Measurements from ENCODE around the gene DNAH3. TPM values are rescaled to one million over a fixed set of nuclear protein-coding genes. Genes with fewer than 3 reads are reported as not detected.

Gene DNAH3
- total and polyA plus RNA-seq, 2 of the 8 experiments (the other 6 are each of a cell fraction or from before 2014, with no cell fraction given), result 0.57 to 0.71 TPM

DNA sequence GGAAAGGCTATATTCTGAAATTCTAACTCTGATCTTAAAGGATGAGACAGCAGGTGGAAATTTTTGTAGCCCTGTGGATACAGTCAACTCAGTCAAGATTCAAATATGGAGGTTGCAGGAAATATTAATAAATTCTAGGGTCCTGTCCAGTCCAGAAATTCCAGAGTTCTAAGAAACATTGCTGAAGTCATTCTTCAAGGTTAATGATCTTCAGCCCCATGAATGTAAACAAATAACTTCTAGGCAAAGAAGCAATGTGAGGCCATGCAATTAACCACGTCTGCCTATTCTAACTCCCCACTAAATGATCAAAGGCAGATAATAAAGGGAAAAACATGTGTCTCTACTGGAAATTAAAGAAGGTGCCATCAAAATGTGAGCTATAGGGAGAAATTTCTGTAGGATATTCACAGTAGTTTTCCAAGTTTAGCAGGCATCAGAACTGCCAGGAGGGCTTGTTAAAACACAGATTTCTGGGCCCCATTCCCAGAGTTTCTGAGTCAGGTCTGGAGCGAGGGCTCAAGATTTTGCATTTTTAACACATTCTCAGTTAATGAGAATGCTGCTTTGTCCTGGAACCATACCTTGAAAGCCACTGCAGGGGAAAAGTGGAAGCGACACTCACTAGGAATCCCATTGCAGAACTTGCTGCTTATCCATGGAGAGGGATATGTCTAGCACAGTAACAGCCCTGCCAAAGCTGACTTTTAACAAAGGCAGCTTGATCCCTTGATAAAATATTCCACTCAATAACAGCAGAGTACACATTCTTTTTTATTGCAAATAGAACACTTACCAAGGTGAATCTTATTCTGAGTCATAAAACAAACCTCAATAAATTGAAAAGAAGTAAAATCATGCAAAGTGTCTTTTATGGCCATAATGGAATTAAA, 61.8 kb downstream of the DNAH3 start:
- no peaks in the 10 kb centered on the region for H3K23me2 ChIP-seq (ENCODE audit: low read depth, low read length)
- H2AFZ ChIP-seq (ENCODE audit: low read length), result no peak overlapping the region
- H3K4me1 ChIP-seq (replicated peaks in 1 of 4; ENCODE audit: control insufficient read depth in 3 of 4, insufficient read depth in 4 of 4, low read length in 3 of 4), result no peaks in the 10 kb centered on the region
- WGBS, 2 experiments (ENCODE audit: extremely low coverage in 1 of 2, insufficient coverage in 1 of 2, insufficient read length in 1 of 2, insufficient replicate concordance in 2 of 2, low coverage in 1 of 2, low lambda C conversion rate in 2 of 2, missing lambda C conversion rate in 1 of 2), result 83% methylated on average over 3 of the region's 3 CpGs; no CpG with 5 or more reads in 1 of the 2 experiments
- no peak overlapping the region for H2BK15ac ChIP-seq (ENCODE audit: low read length)
- H3K18ac ChIP-seq (ENCODE audit: extremely low read depth, low read length), result no peak overlapping the region
- H2BK20ac ChIP-seq (ENCODE audit: low read length), result no peak overlapping the region
- no peak overlapping the region for H3K23ac ChIP-seq (ENCODE audit: insufficient read length)
- H4K8ac ChIP-seq (ENCODE audit: extremely low read depth, insufficient read depth, low read length), result no peak overlapping the region
- H2AK5ac ChIP-seq (ENCODE audit: low read depth, low read length), result no peak overlapping the region
- no peaks in the 10 kb centered on the region for H3K27me3 ChIP-seq (replicated peaks in 1 of 4; ENCODE audit: control insufficient read depth in 3 of 4, extremely low read depth in 1 of 4, insufficient read depth in 3 of 4, low read length in 3 of 4)
- POLR2A ChIA-PET (ENCODE audit: partially characterized antibody), result no interaction called here
- no peak overlapping the region for H3K14ac ChIP-seq (ENCODE audit: insufficient read length)
- H4K5ac ChIP-seq (ENCODE audit: insufficient read length, low read depth, low read length), result no peak overlapping the region
- no peaks in the 10 kb centered on the region for H4K20me1 ChIP-seq (replicated peaks in 1 of 2; ENCODE audit: control insufficient read depth in 1 of 2, insufficient read depth in 2 of 2, low read length in 2 of 2)
- DNase-seq (ENCODE audit: low read depth in 1 of 2, low spot score in 2 of 2) (no peak), FAIRE-seq (no peak)
- no peaks in the 10 kb centered on the region for H3K79me1 ChIP-seq (ENCODE audit: low read depth, low read length)
- no peaks in the 10 kb centered on the region for H3K79me2 ChIP-seq (ENCODE audit: control insufficient read depth in 1 of 2, insufficient read depth in 2 of 2, low read length in 2 of 2)
- no peaks in the 10 kb centered on the region for H3K36me3 ChIP-seq (ENCODE audit: control insufficient read depth in 2 of 4, insufficient read depth in 4 of 4, low read length in 3 of 4)
- H3K4me2 ChIP-seq (ENCODE audit: insufficient read depth in 1 of 2, low read depth in 2 of 2, low read length in 2 of 2), result no peak overlapping the region
- H2BK12ac ChIP-seq (ENCODE audit: low read depth, low read length), result no peak overlapping the region
- CTCF ChIA-PET (ENCODE audit: partially characterized antibody), result interaction anchor here (0.6 to 11.5 kb wide), 2 partner anchors 8 to 241 kb away, joined by 3 to 125 read pairs; no protein-coding TSS in a partner anchor
- H3K56ac ChIP-seq (replicated peaks; ENCODE audit: insufficient read length, low read depth, low read length), result no peak overlapping the region
- no peak overlapping the region for H2BK120ac ChIP-seq (replicated peaks; ENCODE audit: low read depth, low read length)
- H3K4ac ChIP-seq (replicated peaks; ENCODE audit: insufficient read length, low read depth, low read length), result no peak overlapping the region
- no peak overlapping the region for H3K9ac ChIP-seq (replicated peaks in 1 of 4; ENCODE audit: extremely low read depth in 1 of 4, low read depth in 3 of 4, low read length in 3 of 4)
- no peak overlapping the region for H2BK5ac ChIP-seq (ENCODE audit: low read depth, low read length)
- H3K27ac ChIP-seq (ENCODE audit: low read depth, low read length), result no peak overlapping the region
- H3K9me3 ChIP-seq (ENCODE audit: insufficient read depth in 2 of 2, low read depth in 1 of 2, low read length in 1 of 2), result no peaks in the 10 kb centered on the region
- H4K91ac ChIP-seq (replicated peaks; ENCODE audit: insufficient read length, low read length), result no peak overlapping the region
- no peak overlapping the region for H3K4me3 ChIP-seq (ENCODE audit: extremely low read depth in 1 of 4, insufficient read depth in 2 of 4, low read depth in 3 of 4, low read length in 4 of 4)
- no peak for TF ChIP-seq SIX5 (IDR thresholded peaks at IDR 0.05; ENCODE audit: low read depth, low read length)
- no peak for TF ChIP-seq EP300 (IDR thresholded peaks at IDR 0.05; ENCODE audit: borderline replicate concordance in 1 of 2, low read depth in 2 of 2, low read length in 2 of 2)
- TF ChIP-seq NRF1 (IDR thresholded peaks at IDR 0.05; ENCODE audit: low read depth, low read length), result no peak
- no peak for TF ChIP-seq HDAC6 (IDR thresholded peaks at IDR 0.05; ENCODE audit: low read depth, low read length)
- TF ChIP-seq RNF2 (IDR thresholded peaks at IDR 0.05; ENCODE audit: borderline replicate concordance, low read depth, low read length, missing control alignments, poor library complexity, severe bottlenecking), result no peak
- no peak for TF ChIP-seq HDAC2 (IDR thresholded peaks at IDR 0.05; ENCODE audit: borderline replicate concordance in 1 of 2, low read depth in 2 of 2, low read length in 2 of 2)
- TF ChIP-seq SIRT6 (IDR thresholded peaks at IDR 0.05; ENCODE audit: low read length), result no peak
- no peak for TF ChIP-seq TAF7 (optimal IDR thresholded peaks at IDR 0.05; ENCODE audit: borderline replicate concordance, low read depth, low read length)
- TF ChIP-seq SP1 (IDR thresholded peaks at IDR 0.05; ENCODE audit: low read depth, low read length), result no peak

All from H1 (cell line).